DOHH2 (cell line): Measurements from ENCODE around the gene HAO2.

ENCODE experiments used
- H3F3A ChIP-seq: fragments of 200-600 bp; sonication (generic), shearing (Covaris generic); 2 replicates; pipeline ENCODE4 v1.6.0; 2016; ENCODE audit warnings: antibody characterized with exemption, mild to moderate bottlenecking; ENCODE audit not compliant: control insufficient read depth, insufficient read depth
- H3K27ac ChIP-seq: fragments of 200-600 bp; sonication (generic); 2 replicates; pipeline ENCODE4 v1.5.1; 2014; ENCODE audit warnings: low read depth, mild to moderate bottlenecking, low read length, moderate library complexity
- H3K27me3 ChIP-seq: fragments of 200-600 bp; sonication (generic); 2 replicates; pipeline ENCODE4 v1.6.1; 2014; ENCODE audit warnings: mild to moderate bottlenecking, low read length, mixed read lengths; ENCODE audit not compliant: control insufficient read depth
- H3K36me3 ChIP-seq: fragments of 200-600 bp; sonication (generic); 2 replicates; pipeline ENCODE4 v1.6.1; 2014; ENCODE audit warnings: mild to moderate bottlenecking, low read length, moderate library complexity, mixed read lengths; ENCODE audit not compliant: control insufficient read depth
- H3K4me1 ChIP-seq: fragments of 200-600 bp; sonication (generic); 2 replicates; pipeline ENCODE4 v1.6.1; 2014; ENCODE audit warnings: mild to moderate bottlenecking, low read length, mixed read lengths; ENCODE audit not compliant: control insufficient read depth
- H3K4me2 ChIP-seq: fragments of 200-600 bp; sonication (generic); 2 replicates; pipeline ENCODE4 v1.6.0; 2014; ENCODE audit warnings: mild to moderate bottlenecking, low read length, moderate library complexity
- H3K4me3 ChIP-seq: fragments of 200-600 bp; sonication (generic); 2 replicates; pipeline ENCODE4 v1.5.1; 2014; ENCODE audit warnings: mild to moderate bottlenecking, low read length, mixed read lengths
- H3K79me2 ChIP-seq: fragments of 200-600 bp; sonication (generic); 2 replicates; pipeline ENCODE4 v1.6.1; 2014; ENCODE audit warnings: mild to moderate bottlenecking, low read length, mixed read lengths; ENCODE audit not compliant: control insufficient read depth
- H3K9me2 ChIP-seq: fragments of 200-600 bp; sonication (generic); replicated peaks from 2 replicates; pipeline ENCODE4 v1.6.1; 2014; ENCODE audit warnings: mild to moderate bottlenecking, low read length, mixed read lengths; ENCODE audit not compliant: control insufficient read depth
- H3K9me3 ChIP-seq: fragments of 200-600 bp; sonication (generic); 2 replicates; pipeline ENCODE4 v1.6.1; 2014; ENCODE audit warnings: antibody characterized with exemption, low read length, mixed read lengths; ENCODE audit not compliant: control insufficient read depth, insufficient read depth
- H4K20me1 ChIP-seq: fragments of 200-600 bp; sonication (generic); 2 replicates; pipeline ENCODE4 v1.6.0; 2014; ENCODE audit warnings: low read depth, mild to moderate bottlenecking, antibody characterized with exemption, low read length, moderate library complexity; ENCODE audit not compliant: control insufficient read depth, insufficient read depth
- EZH2phosphoT487 ChIP-seq: fragments of 200-600 bp; sonication (generic); IDR thresholded peaks from 2 replicates; pipeline ENCODE4 v1.6.1; 2017; ENCODE audit warnings: borderline replicate concordance, mild to moderate bottlenecking, antibody characterized with exemption, low read length, moderate library complexity, mixed read lengths
- TF ChIP-seq, protein P1 (sequence below): fragments of 200-600 bp; sonication (generic); IDR thresholded peaks from one replicate; pipeline ENCODE4 v1.5.1; 2014; ENCODE audit warnings: antibody characterized with exemption, mild to moderate bottlenecking, low read depth, low read length; ENCODE audit not compliant: poor library complexity, severe bottlenecking

HAO2 gene

GRCh38 chr1:119430486-119430885 lies 61.9 kb downstream of the HAO2 start:
- H3K27me3 ChIP-seq: no peaks in the 10 kb centered on the region
- no peaks in the 10 kb centered on the region for H3K9me2 ChIP-seq
- H3K79me2 ChIP-seq: no peaks in the 10 kb centered on the region
- TF ChIP-seq EZH2phosphoT487: no peak
- TF ChIP-seq, protein P1, sequence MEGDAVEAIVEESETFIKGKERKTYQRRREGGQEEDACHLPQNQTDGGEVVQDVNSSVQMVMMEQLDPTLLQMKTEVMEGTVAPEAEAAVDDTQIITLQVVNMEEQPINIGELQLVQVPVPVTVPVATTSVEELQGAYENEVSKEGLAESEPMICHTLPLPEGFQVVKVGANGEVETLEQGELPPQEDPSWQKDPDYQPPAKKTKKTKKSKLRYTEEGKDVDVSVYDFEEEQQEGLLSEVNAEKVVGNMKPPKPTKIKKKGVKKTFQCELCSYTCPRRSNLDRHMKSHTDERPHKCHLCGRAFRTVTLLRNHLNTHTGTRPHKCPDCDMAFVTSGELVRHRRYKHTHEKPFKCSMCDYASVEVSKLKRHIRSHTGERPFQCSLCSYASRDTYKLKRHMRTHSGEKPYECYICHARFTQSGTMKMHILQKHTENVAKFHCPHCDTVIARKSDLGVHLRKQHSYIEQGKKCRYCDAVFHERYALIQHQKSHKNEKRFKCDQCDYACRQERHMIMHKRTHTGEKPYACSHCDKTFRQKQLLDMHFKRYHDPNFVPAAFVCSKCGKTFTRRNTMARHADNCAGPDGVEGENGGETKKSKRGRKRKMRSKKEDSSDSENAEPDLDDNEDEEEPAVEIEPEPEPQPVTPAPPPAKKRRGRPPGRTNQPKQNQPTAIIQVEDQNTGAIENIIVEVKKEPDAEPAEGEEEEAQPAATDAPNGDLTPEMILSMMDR: no peak
- no peak overlapping the region for H3K4me3 ChIP-seq
- no peaks in the 10 kb centered on the region for H3K36me3 ChIP-seq
- no peaks in the 10 kb centered on the region for H3F3A ChIP-seq
- no peak overlapping the region for H3K4me2 ChIP-seq
- H3K9me3 ChIP-seq: no peaks in the 10 kb centered on the region
- H3K27ac ChIP-seq: no peak overlapping the region
- H4K20me1 ChIP-seq: no peaks in the 10 kb centered on the region
- H3K4me1 ChIP-seq: no peaks in the 10 kb centered on the region

DNA sequence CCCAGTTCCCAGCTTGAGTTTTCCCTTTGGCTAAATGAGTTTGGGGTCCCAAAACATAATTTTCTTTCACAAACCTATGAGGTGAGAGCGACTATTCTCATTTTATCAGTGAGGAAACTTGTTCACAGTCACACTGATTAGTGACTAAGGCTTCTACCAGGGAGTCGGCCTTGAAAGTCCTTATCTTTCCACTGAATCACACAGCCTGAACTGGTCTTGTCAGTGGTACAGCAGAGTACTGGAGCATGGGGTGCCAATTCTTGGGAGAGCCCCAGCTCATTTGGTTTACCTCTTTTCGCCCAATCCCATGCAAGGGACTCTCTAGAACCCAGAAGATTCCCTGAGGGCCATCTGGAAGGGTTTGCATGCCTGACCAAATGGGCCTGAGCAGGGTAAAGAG lies 63.3 kb downstream of the HAO2 start:
- H4K20me1 ChIP-seq: no peaks in the 10 kb centered on the region
- no peak overlapping the region for H3K4me3 ChIP-seq
- H3K27me3 ChIP-seq: no peaks in the 10 kb centered on the region
- H3K4me2 ChIP-seq: no peak overlapping the region
- TF ChIP-seq EZH2phosphoT487: no peak
- TF ChIP-seq, protein P1: no peak
- H3K4me1 ChIP-seq: no peaks in the 10 kb centered on the region
- H3K79me2 ChIP-seq: no peaks in the 10 kb centered on the region
- H3K36me3 ChIP-seq: no peaks in the 10 kb centered on the region
- no peak overlapping the region for H3K27ac ChIP-seq
- no peaks in the 10 kb centered on the region for H3K9me3 ChIP-seq
- no peaks in the 10 kb centered on the region for H3F3A ChIP-seq
- no peaks in the 10 kb centered on the region for H3K9me2 ChIP-seq

DNA sequence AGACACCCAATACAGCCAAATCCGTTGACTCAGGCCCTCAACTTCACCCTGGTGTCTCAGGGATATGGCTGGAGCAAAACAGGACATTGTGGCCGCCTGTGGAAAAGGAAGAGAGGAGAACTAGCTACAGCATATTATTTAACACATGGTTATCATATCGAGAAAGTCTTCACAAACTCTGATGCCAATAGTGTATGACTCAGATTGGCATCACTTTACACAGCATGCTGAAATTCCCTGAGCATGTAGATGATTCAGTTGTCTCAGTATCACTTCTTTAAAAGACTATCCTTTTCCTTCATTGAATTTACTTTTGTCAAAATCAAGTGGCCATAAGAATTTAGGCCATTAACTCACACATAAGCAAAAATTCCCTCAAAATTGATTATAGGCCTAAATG lies 66.5 kb downstream of the HAO2 start:
- Histone ChIP-seq H3K36me3 (no peaks in the 10 kb centered on the region), H3K4me1 (no peaks in the 10 kb centered on the region), H3K4me3 (no peak overlapping the region), H4K20me1 (no peaks in the 10 kb centered on the region), H3F3A (no peaks in the 10 kb centered on the region), H3K79me2 (no peaks in the 10 kb centered on the region), H3K9me3 (no peaks in the 10 kb centered on the region), H3K27ac (no peak overlapping the region), H3K4me2 (no peak overlapping the region), H3K27me3 (no peaks in the 10 kb centered on the region), H3K9me2 (no peaks in the 10 kb centered on the region)
- no peak for TF ChIP-seq EZH2phosphoT487

- Histone ChIP-seq H3K27ac (no peak overlapping the region), H3K4me1 (no peaks in the 10 kb centered on the region), H3K36me3 (no peaks in the 10 kb centered on the region), H3K9me3 (no peaks in the 10 kb centered on the region), H4K20me1 (no peaks in the 10 kb centered on the region), H3K9me2 (no peaks in the 10 kb centered on the region), H3K79me2 (no peaks in the 10 kb centered on the region), H3F3A (no peaks in the 10 kb centered on the region), H3K4me3 (no peak overlapping the region), H3K27me3 (no peaks in the 10 kb centered on the region), H3K4me2 (no peak overlapping the region)
- TF ChIP-seq, protein P1: no peak
- TF ChIP-seq EZH2phosphoT487: no peak
Measured at GRCh38 chr1:119438761-119439160, 70.2 kb downstream of the HAO2 start.
